Measurements from ENCODE around the gene WAPL.
"Not testable (repeated sequence)": the region's sequence is repeated elsewhere in the genome, so short reads cannot be mapped to it uniquely, and the experiment has no call there.

Gene WAPL, protein sequence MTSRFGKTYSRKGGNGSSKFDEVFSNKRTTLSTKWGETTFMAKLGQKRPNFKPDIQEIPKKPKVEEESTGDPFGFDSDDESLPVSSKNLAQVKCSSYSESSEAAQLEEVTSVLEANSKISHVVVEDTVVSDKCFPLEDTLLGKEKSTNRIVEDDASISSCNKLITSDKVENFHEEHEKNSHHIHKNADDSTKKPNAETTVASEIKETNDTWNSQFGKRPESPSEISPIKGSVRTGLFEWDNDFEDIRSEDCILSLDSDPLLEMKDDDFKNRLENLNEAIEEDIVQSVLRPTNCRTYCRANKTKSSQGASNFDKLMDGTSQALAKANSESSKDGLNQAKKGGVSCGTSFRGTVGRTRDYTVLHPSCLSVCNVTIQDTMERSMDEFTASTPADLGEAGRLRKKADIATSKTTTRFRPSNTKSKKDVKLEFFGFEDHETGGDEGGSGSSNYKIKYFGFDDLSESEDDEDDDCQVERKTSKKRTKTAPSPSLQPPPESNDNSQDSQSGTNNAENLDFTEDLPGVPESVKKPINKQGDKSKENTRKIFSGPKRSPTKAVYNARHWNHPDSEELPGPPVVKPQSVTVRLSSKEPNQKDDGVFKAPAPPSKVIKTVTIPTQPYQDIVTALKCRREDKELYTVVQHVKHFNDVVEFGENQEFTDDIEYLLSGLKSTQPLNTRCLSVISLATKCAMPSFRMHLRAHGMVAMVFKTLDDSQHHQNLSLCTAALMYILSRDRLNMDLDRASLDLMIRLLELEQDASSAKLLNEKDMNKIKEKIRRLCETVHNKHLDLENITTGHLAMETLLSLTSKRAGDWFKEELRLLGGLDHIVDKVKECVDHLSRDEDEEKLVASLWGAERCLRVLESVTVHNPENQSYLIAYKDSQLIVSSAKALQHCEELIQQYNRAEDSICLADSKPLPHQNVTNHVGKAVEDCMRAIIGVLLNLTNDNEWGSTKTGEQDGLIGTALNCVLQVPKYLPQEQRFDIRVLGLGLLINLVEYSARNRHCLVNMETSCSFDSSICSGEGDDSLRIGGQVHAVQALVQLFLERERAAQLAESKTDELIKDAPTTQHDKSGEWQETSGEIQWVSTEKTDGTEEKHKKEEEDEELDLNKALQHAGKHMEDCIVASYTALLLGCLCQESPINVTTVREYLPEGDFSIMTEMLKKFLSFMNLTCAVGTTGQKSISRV (N-terminal part only)

DNA sequence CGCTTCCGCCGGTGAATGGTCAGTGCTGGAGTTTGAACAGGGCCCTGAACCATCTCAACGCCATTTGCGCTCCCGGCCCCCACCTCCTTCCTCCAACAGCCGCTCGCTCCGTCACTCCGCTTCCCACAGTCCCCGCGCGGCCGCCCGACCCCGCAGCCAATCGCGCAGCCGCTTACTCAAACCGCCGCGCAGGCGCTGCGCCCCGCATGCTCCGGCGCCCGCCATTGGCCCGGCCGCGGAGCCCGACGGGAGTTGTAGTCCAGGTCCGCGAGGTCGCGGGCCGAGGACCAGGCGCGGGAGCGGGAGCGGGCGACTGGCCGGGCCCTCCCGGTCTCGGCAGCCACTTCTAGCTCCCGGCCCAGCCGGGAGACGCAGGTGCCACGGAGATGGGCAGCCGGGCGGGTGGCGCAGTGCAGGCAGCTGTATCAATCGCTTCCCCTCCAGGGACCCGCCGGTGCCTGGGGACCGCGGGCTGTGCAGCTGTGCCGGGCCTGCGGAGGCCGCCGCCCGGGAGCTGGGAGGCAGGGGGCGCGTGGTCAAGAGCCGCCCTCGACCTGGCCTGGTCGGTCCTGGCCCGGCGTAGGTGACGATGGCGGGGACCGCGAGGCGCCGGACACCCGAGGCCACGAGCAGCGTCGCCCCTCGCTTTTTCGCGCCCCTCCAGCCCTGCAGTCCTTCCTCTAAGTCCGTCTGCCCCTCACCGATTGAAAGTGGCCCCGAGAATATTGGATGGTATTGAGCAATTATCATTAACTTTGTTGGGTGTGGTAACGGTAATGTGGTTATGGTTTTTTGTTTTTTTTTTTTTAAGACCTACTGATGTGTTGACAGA is at the start of gene WAPL:
TSS of gene WAPL (minus strand) at position 115 of the 832 bp plus-strand sequence. CDS start 3,723 bp downstream, outside the sequence.
- peak; percentile 92 to 99 (median 94) for DNase-seq
- intact Hi-C loops (cut with DNase I), result loop anchor here (2.0 to 5.0 kb wide), 2 partner anchors 65 to 121 kb away; no protein-coding TSS in a partner anchor

DNA sequence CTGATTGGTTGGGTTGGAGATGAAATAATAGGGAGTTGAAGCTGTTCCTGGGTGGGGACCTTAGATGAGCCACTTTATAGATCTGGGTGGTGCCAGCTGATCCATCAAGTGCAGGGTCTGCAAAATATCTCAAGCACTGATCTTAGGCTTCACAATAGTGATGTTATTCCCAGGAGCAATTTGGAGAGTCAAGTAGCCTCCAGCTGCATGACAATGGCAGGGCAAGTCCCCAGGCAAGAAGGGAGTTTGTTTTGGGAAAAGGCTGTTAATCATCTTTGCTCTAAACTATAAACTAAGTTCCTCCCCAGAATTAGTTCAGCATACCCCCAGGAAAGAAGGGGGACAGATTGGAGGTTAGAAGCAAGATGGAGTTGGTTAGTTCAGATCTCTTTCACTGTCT is 47.7 kb upstream of the WAPL start:
- intact Hi-C loops (cut with DNase I), result no loop called here
- no peak for DNase-seq

- DNase-seq; intact Hi-C loops (cut with DNase I): not testable (repeated sequence)
Measured at GRCh38 chr10:86566518-86566917, 44.9 kb upstream of the WAPL start.

GRCh38 chr10:86563338-86563737 is 41.7 kb upstream of the WAPL start:
- intact Hi-C loops (cut with DNase I), result not testable (repeated sequence)
- peak in 1 of 10 donors; percentile 10 for DNase-seq

- intact Hi-C loops (cut with DNase I), result not testable (repeated sequence)
- peak in 1 of 10 donors; percentile 32 for DNase-seq
Measured at GRCh38 chr10:86558695-86559094, 37.1 kb upstream of the WAPL start.

GRCh38 chr10:86556933-86557649 is 35.5 kb upstream of the WAPL start:
- DNase-seq, result peak in 1 of 10 donors; percentile 55
- intact Hi-C loops (cut with DNase I), result no loop called here

- intact Hi-C loops (cut with DNase I), result no loop called here
- no peak for DNase-seq
Measured at GRCh38 chr10:86556532-86556931, 34.9 kb upstream of the WAPL start.

DNA sequence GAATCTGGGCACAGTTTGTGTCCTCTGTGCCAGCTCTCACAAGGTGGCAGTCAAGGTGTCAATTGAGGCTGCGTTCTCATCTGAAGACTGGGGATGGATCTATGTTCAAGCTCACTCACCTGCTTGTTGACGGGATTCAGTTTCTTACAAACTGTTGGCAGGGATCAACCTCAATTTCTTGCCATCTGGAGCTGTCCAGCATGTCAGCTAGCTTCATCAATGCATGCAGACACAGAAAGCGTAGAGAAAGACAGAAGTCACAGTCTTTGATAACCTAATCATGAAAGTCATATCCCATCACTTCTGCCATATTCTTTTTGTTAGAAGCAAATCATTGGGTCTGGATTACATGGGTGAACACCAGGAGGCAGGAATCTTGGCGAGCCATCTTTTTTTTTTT is 32.0 kb upstream of the WAPL start:
- intact Hi-C loops (cut with DNase I), result no loop called here
- peak in 1 of 10 donors; percentile 0 for DNase-seq

DNA sequence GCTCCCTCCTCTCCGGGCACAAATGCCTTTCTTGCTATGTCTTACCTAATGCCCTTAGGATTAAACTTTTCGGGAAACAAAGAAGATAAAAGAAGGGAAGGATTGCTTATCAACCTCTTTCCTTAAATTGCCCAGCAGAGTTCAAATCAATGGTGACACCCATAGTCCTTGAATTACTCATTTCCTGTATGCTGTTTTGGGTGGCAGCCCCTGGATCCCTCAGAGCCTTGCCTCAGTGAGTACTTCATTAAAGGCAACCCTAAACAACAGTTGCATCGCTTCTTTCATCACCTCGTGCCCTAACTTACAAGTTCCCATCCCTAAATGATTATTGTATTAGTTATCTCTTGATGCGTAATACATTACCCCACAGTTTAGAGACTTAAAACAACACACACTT is 31.6 kb upstream of the WAPL start:
- no peak for DNase-seq

GRCh38 chr10:86547296-86547695 is 25.7 kb upstream of the WAPL start:
- intact Hi-C loops (cut with DNase I), result no loop called here
- DNase-seq, result no peak

More for the DNA sequence above, 31.6 kb upstream of the WAPL start:
- intact Hi-C loops (cut with DNase I), result no loop called here

GRCh38 chr10:86545101-86545500 is 23.5 kb upstream of the WAPL start:
- intact Hi-C loops (cut with DNase I), result no loop called here
- DNase-seq, result no peak

DNA sequence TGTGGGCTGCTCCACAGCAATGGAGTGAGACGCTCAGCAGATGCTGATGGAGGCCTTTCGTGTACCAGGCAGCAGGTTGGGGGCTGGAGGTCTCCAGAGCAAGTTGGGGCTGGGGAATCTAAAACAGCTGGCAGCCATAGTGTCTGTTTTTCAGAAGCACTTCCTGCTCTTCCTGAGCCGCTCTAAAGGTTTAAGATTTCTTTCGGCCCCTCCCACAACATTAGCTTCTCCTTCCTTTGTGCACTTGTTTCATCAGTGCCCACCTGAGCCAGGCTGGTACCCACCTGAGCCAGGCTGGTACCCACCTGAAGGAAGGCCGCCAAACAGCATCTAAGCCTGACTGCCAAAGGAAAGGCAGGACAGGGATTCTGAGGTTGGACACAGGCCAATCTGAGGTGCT is 18.4 kb upstream of the WAPL start:
- intact Hi-C loops (cut with DNase I), result no loop called here
- no peak for DNase-seq

DNA sequence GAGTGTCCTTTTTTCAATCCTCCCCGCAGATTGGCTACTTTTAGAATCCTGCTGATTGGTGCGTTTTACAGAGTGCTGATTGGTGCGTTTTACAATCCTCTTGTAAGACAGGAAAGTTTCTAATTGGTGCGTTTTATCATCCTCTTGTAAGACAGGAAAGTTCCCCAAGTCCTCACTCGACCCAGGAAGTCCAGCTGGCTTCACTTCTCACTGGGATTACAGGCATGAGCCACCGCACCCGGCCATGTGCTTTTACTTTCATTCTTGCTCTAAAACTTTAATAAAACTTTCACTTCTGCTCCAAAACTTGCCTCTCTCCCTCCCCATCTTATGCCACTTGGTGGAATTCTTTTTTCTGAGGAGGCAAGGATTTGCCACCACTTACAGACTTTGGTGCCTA is 17.0 kb upstream of the WAPL start:
- DNase-seq, result no peak
- intact Hi-C loops (cut with DNase I), result no loop called here

DNA sequence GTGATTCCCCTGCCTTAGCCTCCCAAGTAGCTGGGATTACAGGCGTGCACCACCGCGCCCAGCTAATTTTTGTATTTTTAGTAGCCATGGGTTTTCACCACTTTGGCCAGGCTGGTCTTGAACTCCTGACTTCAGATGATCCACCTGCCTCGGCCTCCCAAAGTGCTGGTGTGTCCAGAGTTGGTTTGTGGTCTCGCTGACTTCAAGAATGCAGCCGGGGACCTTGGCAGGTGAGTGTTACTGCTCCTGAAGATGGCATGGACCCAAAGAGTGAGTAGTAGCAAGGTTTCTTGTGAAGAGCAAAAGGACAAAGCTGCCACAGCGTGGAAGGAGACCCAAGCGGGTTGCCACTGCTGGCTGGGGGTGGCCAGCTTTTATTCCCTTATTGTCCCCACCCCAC is 16.4 kb upstream of the WAPL start:
- intact Hi-C loops (cut with DNase I); DNase-seq: not testable (repeated sequence)

DNA sequence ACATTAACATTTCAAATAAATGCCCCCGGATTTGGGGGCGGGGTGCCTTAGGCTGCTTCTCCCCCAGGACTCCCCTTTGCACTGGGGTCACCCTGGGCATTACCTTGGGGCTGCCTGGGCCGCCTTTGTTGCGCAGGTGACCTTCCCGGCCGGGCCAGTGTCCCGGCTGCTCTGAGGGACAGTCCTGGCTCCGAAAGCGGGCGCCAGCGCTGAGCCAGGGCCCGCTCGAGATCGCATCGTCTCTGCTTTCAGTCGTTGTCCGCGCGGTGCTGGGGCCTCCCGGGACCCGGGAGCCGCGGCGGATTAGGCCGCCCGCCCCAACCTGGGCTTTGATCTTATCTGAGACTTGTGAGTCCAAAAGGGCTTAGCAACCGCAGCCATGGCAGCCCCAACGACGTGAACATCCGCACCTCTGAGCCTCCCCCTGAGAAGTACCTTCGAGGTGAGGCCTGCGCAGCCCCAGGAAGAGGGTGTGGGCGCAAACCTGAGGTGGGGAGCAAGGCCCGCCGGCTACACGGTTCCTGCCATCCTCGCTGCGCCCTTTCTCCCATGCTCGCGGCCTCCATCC is 14.8 kb upstream of the WAPL start:
- intact Hi-C loops (cut with DNase I), result no loop called here
- DNase-seq, result peak in 1 of 10 donors; percentile 75

GRCh38 chr10:86535132-86535882 is 13.7 kb upstream of the WAPL start:
- intact Hi-C loops (cut with DNase I), result no loop called here
- DNase-seq, result peak in 3 of 10 donors; percentile 17 to 87 (median 25)

- intact Hi-C loops (cut with DNase I), result no loop called here
Measured at GRCh38 chr10:86533328-86533727, 11.7 kb upstream of the WAPL start.

GRCh38 chr10:86528736-86529135 is 7.1 kb upstream of the WAPL start:
- intact Hi-C loops (cut with DNase I); DNase-seq: not testable (repeated sequence)

More at GRCh38 chr10:86533328-86533727, 11.7 kb upstream of the WAPL start:
- DNase-seq, result no peak
